WI38 (cell line): ENCODE data around the gene AHCY.
"Not testable (repeated sequence)": the region's sequence is repeated elsewhere in the genome, so short reads cannot be mapped to it uniquely, and the experiment has no call there.

Source experiments
- H3K4me3 ChIP-seq: 2 replicates; pipeline ENCODE4 v1.5.1; 2011; ENCODE audit warnings: low read depth, mild to moderate bottlenecking, control low read depth, low read length
- CTCF ChIP-seq: IDR thresholded peaks from 2 replicates; pipeline ENCODE4 v1.5.1; 2012; ENCODE audit warnings: low read depth, mild to moderate bottlenecking, control low read depth, low read length

Gene AHCY

GRCh38 chr20:34328928-34329677 is 25.9 kb upstream of the AHCY start:
- no peak overlapping the region for H3K4me3 ChIP-seq
- no peak for TF ChIP-seq CTCF

GRCh38 chr20:34328207-34328606 is 25.1 kb upstream of the AHCY start:
- H3K4me3 ChIP-seq = not testable (repeated sequence)

GRCh38 chr20:34324541-34324940 is 21.4 kb upstream of the AHCY start:
- H3K4me3 ChIP-seq = no peak overlapping the region
- TF ChIP-seq CTCF = no peak

- no peak overlapping the region for H3K4me3 ChIP-seq
- TF ChIP-seq CTCF = no peak
These were observed 19.3 kb upstream of the AHCY start for GRCh38 chr20:34322267-34323105.

- TF ChIP-seq CTCF = no peak
- H3K4me3 ChIP-seq = no peak overlapping the region
These were observed 17.7 kb upstream of the AHCY start for GRCh38 chr20:34320861-34321260.

GRCh38 chr20:34318609-34319443 is 15.7 kb upstream of the AHCY start:
- H3K4me3 ChIP-seq = no peak overlapping the region
- no peak for TF ChIP-seq CTCF

GRCh38 chr20:34316196-34316814 is 13.2 kb upstream of the AHCY start:
- TF ChIP-seq CTCF = no peak
- no peak overlapping the region for H3K4me3 ChIP-seq
